Measurements from ENCODE around the gene LAMP1.
"Not testable (repeated sequence)": the region's sequence is repeated elsewhere in the genome, so short reads cannot be mapped to it uniquely, and the experiment has no call there.

DNA sequence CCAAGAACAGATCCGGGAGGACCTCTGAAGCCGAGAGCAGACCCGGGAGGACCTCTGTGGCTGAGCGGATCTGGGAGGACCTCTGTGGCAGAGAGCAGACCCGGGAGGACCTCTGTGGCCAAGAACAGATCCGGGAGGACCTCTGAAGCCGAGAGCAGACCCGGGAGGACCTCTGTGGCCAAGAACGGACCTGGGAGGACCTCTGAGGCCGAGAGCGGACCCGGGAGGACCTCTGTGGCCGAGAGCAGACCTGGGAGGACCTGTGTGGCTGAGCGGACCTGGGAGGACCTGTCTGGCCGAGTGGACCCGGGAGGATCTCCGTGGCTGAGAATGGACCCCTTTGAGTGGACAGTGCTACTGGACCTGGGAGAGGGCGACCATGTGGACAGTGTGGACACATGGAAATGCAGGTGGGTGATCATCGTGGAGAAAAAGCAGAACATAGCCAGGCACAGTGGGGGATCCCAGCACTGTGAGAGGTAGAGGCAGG lies 50.7 kb downstream of the LAMP1 start:
- TF ChIP-seq, protein P1, sequence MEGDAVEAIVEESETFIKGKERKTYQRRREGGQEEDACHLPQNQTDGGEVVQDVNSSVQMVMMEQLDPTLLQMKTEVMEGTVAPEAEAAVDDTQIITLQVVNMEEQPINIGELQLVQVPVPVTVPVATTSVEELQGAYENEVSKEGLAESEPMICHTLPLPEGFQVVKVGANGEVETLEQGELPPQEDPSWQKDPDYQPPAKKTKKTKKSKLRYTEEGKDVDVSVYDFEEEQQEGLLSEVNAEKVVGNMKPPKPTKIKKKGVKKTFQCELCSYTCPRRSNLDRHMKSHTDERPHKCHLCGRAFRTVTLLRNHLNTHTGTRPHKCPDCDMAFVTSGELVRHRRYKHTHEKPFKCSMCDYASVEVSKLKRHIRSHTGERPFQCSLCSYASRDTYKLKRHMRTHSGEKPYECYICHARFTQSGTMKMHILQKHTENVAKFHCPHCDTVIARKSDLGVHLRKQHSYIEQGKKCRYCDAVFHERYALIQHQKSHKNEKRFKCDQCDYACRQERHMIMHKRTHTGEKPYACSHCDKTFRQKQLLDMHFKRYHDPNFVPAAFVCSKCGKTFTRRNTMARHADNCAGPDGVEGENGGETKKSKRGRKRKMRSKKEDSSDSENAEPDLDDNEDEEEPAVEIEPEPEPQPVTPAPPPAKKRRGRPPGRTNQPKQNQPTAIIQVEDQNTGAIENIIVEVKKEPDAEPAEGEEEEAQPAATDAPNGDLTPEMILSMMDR (IDR thresholded peaks at IDR 0.05) = not testable (repeated sequence)
- TF ChIP-seq POLR2A (IDR thresholded peaks at IDR 0.05) = not testable (repeated sequence)

Measured in right lobe of liver (tissue), 4 donors.